Measurements from ENCODE around the gene DCAF11. TPM values are rescaled to one million over a fixed set of nuclear protein-coding genes. Genes with fewer than 3 reads are reported as not detected.

The DCAF11 gene
- polyA plus RNA-seq, 3 donors, result 45.6 to 56.6 (median 48.8) TPM

DNA sequence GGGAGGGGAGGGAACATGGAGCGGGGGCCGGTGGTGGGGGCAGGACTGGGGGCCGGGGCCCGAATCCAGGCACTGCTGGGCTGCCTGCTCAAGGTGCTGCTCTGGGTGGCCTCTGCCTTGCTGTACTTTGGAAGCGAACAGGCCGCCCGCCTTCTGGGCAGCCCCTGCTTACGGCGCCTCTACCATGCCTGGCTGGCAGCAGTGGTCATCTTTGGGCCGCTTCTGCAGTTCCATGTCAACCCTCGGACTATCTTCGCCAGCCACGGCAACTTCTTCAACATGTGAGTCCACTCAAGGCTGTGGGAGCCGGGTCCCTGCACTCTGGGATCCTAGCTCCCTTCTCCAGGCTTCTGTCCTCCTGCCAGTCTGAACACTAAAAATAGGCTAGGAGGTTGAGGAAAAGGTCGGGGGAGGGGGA, 17.0 kb downstream of the DCAF11 start:
- Histone ChIP-seq H3K4me2 (replicated peaks; ENCODE audit: extremely low read depth, low read length, poor library complexity, severe bottlenecking) (no peak overlapping the region), H3K79me2 (ENCODE audit: insufficient read depth, low read length) (peaks cover 6% of the 10 kb centered on the region), H3K4me1 (ENCODE audit: control insufficient read depth in 1 of 2, insufficient read depth in 2 of 2, low read length in 2 of 2) (peaks cover 13 to 17% of the 10 kb centered on the region in 2 donors), H4K20me1 (ENCODE audit: insufficient read depth, low read length) (peaks cover 4% of the 10 kb centered on the region), H3K27ac (ENCODE audit: low read depth in 1 of 2, low read length in 2 of 2) (no peak overlapping the region), H3K27me3 (ENCODE audit: control insufficient read depth in 2 of 2, insufficient read depth in 2 of 2, low read length in 2 of 2) (no peaks in the 10 kb centered on the region), H3K36me3 (replicated peaks in 1 of 2; ENCODE audit: control insufficient read depth in 1 of 2, insufficient read depth in 2 of 2, low read length in 2 of 2) (no peaks in the 10 kb centered on the region), H3K4me3 (replicated peaks in 1 of 3; ENCODE audit: low read depth in 2 of 3, low read length in 3 of 3) (no peak overlapping the region), H3K9me3 (replicated peaks in 1 of 2; ENCODE audit: control insufficient read depth in 1 of 2, insufficient read depth in 1 of 2, low read length in 2 of 2) (no peaks in the 10 kb centered on the region), H3K9ac (ENCODE audit: insufficient read depth, low read length, poor library complexity, severe bottlenecking) (no peak overlapping the region), H2AFZ (ENCODE audit: insufficient read depth, low read depth, low read length, poor library complexity, severe bottlenecking) (no peak overlapping the region)
- no peaks in the 10 kb centered on the region for H3K27me3 Mint-ChIP-seq (ENCODE audit: low read depth in 3 of 3)
- H3K36me3 Mint-ChIP-seq, result peaks cover 9 to 22% of the 10 kb centered on the region in 2 donors
- intact Hi-C loops (cut with micrococcal nuclease), result loop anchor here in 1 of 2 donors (10.0 kb wide), 1 partner anchor 103 kb away; the partner anchor contains the start of genes GMPR2 and NEDD8
- peaks cover 18% of the 10 kb centered on the region for H3K4me1 Mint-ChIP-seq
- 96% methylated on average over 14 of the region's 15 CpGs for WGBS (ENCODE audit: insufficient coverage)
- peaks cover 0 to 1% (median 0%) of the 10 kb centered on the region in 7 donors for H3K9me3 Mint-ChIP-seq
- no peak for DNase-seq
- TF ChIP-seq, protein P1, sequence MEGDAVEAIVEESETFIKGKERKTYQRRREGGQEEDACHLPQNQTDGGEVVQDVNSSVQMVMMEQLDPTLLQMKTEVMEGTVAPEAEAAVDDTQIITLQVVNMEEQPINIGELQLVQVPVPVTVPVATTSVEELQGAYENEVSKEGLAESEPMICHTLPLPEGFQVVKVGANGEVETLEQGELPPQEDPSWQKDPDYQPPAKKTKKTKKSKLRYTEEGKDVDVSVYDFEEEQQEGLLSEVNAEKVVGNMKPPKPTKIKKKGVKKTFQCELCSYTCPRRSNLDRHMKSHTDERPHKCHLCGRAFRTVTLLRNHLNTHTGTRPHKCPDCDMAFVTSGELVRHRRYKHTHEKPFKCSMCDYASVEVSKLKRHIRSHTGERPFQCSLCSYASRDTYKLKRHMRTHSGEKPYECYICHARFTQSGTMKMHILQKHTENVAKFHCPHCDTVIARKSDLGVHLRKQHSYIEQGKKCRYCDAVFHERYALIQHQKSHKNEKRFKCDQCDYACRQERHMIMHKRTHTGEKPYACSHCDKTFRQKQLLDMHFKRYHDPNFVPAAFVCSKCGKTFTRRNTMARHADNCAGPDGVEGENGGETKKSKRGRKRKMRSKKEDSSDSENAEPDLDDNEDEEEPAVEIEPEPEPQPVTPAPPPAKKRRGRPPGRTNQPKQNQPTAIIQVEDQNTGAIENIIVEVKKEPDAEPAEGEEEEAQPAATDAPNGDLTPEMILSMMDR (IDR thresholded peaks at IDR 0.05), result no peak
- H3K4me3 Mint-ChIP-seq, result no peak overlapping the region
- no peak overlapping the region for H3K27ac Mint-ChIP-seq

DNA sequence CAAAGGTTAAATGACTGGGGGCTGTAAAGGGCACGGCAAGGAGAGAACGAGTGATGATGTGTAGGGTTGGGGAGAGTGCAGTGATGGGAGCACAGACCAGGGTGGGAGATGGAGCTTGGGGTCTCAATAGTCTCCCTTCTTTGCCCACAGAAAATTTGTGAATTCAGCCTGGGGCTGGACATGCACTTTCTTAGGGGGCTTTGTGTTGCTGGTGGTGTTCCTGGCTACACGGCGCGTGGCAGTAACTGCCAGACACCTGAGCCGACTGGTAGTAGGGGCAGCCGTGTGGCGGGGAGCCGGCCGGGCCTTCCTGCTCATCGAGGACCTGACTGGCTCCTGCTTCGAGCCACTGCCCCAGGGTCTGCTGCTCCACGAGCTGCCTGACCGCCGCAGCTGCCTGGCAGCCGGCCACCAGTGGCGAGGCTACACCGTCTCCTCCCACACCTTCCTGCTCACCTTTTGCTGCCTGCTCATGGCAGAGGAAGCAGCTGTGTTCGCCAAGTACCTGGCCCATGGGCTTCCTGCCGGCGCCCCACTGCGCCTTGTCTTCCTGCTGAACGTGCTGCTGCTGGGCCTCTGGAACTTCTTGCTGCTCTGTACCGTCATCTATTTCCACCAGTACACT, 17.6 kb downstream of the DCAF11 start:
- Histone ChIP-seq H2AFZ (ENCODE audit: insufficient read depth, low read depth, low read length, poor library complexity, severe bottlenecking) (no peak overlapping the region), H3K4me1 (ENCODE audit: control insufficient read depth in 1 of 2, insufficient read depth in 2 of 2, low read length in 2 of 2) (peaks cover 19 to 23% of the 10 kb centered on the region in 2 donors), H4K20me1 (ENCODE audit: insufficient read depth, low read length) (peaks cover 10% of the 10 kb centered on the region), H3K4me3 (replicated peaks in 1 of 3; ENCODE audit: low read depth in 2 of 3, low read length in 3 of 3) (no peak overlapping the region), H3K27me3 (ENCODE audit: control insufficient read depth in 2 of 2, insufficient read depth in 2 of 2, low read length in 2 of 2) (no peaks in the 10 kb centered on the region), H3K36me3 (replicated peaks in 1 of 2; ENCODE audit: control insufficient read depth in 1 of 2, insufficient read depth in 2 of 2, low read length in 2 of 2) (peaks cover under 1 to 1% of the 10 kb centered on the region in 2 donors), H3K9ac (ENCODE audit: insufficient read depth, low read length, poor library complexity, severe bottlenecking) (no peak overlapping the region), H3K9me3 (replicated peaks in 1 of 2; ENCODE audit: control insufficient read depth in 1 of 2, insufficient read depth in 1 of 2, low read length in 2 of 2) (no peaks in the 10 kb centered on the region), H3K79me2 (ENCODE audit: insufficient read depth, low read length) (peaks cover 12% of the 10 kb centered on the region), H3K27ac (ENCODE audit: low read depth in 1 of 2, low read length in 2 of 2) (no peak overlapping the region), H3K4me2 (replicated peaks; ENCODE audit: extremely low read depth, low read length, poor library complexity, severe bottlenecking) (no peak overlapping the region)
- Mint-ChIP-seq H3K27me3 (ENCODE audit: low read depth in 3 of 3) (no peaks in the 10 kb centered on the region), H3K27ac (no peak overlapping the region), H3K4me1 (peaks cover 24% of the 10 kb centered on the region), H3K36me3 (peaks cover 11 to 23% of the 10 kb centered on the region in 2 donors), H3K4me3 (no peak overlapping the region), H3K9me3 (peaks cover 0 to 1% (median 0%) of the 10 kb centered on the region in 7 donors)
- WGBS (ENCODE audit: insufficient coverage), result 52% methylated on average over 24 of the region's 24 CpGs
- intact Hi-C loops (cut with micrococcal nuclease), result loop anchor here in 1 of 2 donors (10.0 kb wide), 1 partner anchor 103 kb away; the partner anchor contains the start of genes GMPR2 and NEDD8
- DNase-seq, result no peak
- TF ChIP-seq, protein P1 (IDR thresholded peaks at IDR 0.05), result no peak
